Osteoblast (primary cell): ENCODE results near the gene TSEN34. TPM values are rescaled to one million over a fixed set of nuclear protein-coding genes. Genes with fewer than 3 reads are reported as not detected.
"Not testable (repeated sequence)": the region's sequence is repeated elsewhere in the genome, so short reads cannot be mapped to it uniquely, and the experiment has no call there.

Source experiments
- DNase-seq: peaks from one replicate; pipeline ENCODE4 v3.0.0; 2011; ENCODE audit warnings: low spot score, mixed read lengths; ENCODE audit not compliant: insufficient read length; ENCODE audit errors: missing footprints
- H2AFZ ChIP-seq: 2 replicates; pipeline ENCODE4 v1.6.0; 2011; ENCODE audit warnings: mild to moderate bottlenecking, low read length
- H3K27ac ChIP-seq: 2 replicates; pipeline ENCODE4 v1.5.1; 2011; ENCODE audit warnings: mild to moderate bottlenecking, low read depth, low read length, moderate library complexity
- H3K27me3 ChIP-seq: 2 replicates; pipeline ENCODE4 v1.6.0; 2012; ENCODE audit warnings: mild to moderate bottlenecking, control low read depth, inconsistent platforms, low read length, moderate library complexity; ENCODE audit not compliant: insufficient read depth
- H3K36me3 ChIP-seq: 2 replicates; pipeline ENCODE4 v1.5.1; 2011; ENCODE audit warnings: mild to moderate bottlenecking, low read length, control low read depth, moderate library complexity; ENCODE audit not compliant: insufficient read depth
- H3K4me1 ChIP-seq: 2 replicates; pipeline ENCODE4 v1.5.1; 2011; ENCODE audit warnings: mild to moderate bottlenecking, low read length, control low read depth, moderate library complexity; ENCODE audit not compliant: insufficient read depth
- H3K4me2 ChIP-seq: 2 replicates; pipeline ENCODE4 v1.6.0; 2011; ENCODE audit warnings: mild to moderate bottlenecking, low read length; ENCODE audit not compliant: insufficient read depth
- H3K4me3 ChIP-seq: fragments of 200-600 bp; sonication (generic); 3 replicates; pipeline ENCODE4 v1.5.1; 2012; ENCODE audit warnings: mild to moderate bottlenecking, low read length, inconsistent platforms; ENCODE audit not compliant: insufficient read depth
- H3K79me2 ChIP-seq: 2 replicates; pipeline ENCODE4 v1.6.0; 2012; ENCODE audit warnings: mild to moderate bottlenecking, low read length, control low read depth, inconsistent platforms; ENCODE audit not compliant: insufficient read depth
- H3K9me3 ChIP-seq: 2 replicates; pipeline ENCODE4 v1.5.1; 2011; ENCODE audit warnings: low read depth, low read length, control low read depth
- H4K20me1 ChIP-seq: 2 replicates; pipeline ENCODE4 v1.6.0; 2012; ENCODE audit warnings: mild to moderate bottlenecking, low read length, control low read depth; ENCODE audit not compliant: insufficient read depth
- total RNA-seq: library from RNA; depleted of rRNA; stranded (reverse); fragments of >200 nt; gene quantifications from 2 replicates; pipeline ENCODE4 v1.2.3, GENCODE V29; 2012

Gene TSEN34
- total RNA-seq, 1 donor, result 73.1 TPM

DNA sequence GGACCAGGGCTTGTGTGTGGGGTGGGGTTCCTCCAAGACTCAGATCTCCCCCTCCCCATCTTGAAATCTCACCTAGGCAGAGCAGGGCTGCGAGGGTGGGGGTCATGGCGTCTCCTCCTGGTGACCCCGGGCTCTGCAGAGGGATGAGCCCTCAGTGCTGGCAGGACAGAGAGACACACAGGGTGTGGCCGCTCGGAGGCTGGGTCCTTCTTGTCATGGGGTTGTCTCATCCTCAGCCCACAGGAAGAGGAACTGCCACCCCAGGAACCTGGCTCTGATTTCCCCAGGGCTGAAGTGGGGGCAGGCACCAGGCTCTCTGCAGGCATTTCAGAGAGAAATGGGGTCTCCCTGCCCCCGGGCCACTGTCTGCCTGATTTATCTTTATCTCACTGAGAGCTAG, 51.5 kb downstream of the TSEN34 start, which contains the start of gene LILRA6:
LILRA6 (minus strand) TSS at position 145 of the 400 bp plus-strand sequence.
- not testable (repeated sequence) for H2AFZ ChIP-seq, H3K27me3 ChIP-seq

GRCh38 chr19:54243809-54244208, 52.7 kb downstream of the TSEN34 start:
- not testable (repeated sequence) for H3K4me2 ChIP-seq, H3K36me3 ChIP-seq, H4K20me1 ChIP-seq, H3K4me3 ChIP-seq, H3K9me3 ChIP-seq, DNase-seq, H3K79me2 ChIP-seq, H3K27me3 ChIP-seq, H3K27ac ChIP-seq, H3K4me1 ChIP-seq, H2AFZ ChIP-seq

More for the DNA sequence above, 51.5 kb downstream of the TSEN34 start, which contains the start of gene LILRA6:
- DNase-seq, H4K20me1 ChIP-seq, H3K4me2 ChIP-seq, H3K4me1 ChIP-seq, H3K9me3 ChIP-seq, H3K4me3 ChIP-seq, H3K27ac ChIP-seq, H3K36me3 ChIP-seq, H3K79me2 ChIP-seq: not testable (repeated sequence)

Other genes with a start within 250 kb of the TSEN34 start
- gene CACNG8, start 228.4 kb upstream of the TSEN34 start, total RNA-seq, result not detected in 2 replicates
- 0.36 TPM in 1 of 2 replicates, not detected in the other for gene CACNG6, start 199.7 kb upstream of the TSEN34 start, total RNA-seq
- not detected in 2 replicates for gene VSTM1, start 127.4 kb upstream of the TSEN34 start, total RNA-seq
- not detected in 2 replicates for gene TARM1, start 109.9 kb upstream of the TSEN34 start, total RNA-seq
- gene OSCAR, start 90.5 kb upstream of the TSEN34 start, total RNA-seq, result 0.36 and 0.59 TPM in 2 replicates
- 6.8 and 8.3 TPM in 2 replicates for gene NDUFA3, start 88.5 kb upstream of the TSEN34 start, total RNA-seq
- 17.4 TPM in 2 replicates for gene TFPT, start 75.7 kb upstream of the TSEN34 start, total RNA-seq
- gene PRPF31, start 75.6 kb upstream of the TSEN34 start, total RNA-seq, result 42.1 and 46.7 TPM in 2 replicates
- gene CNOT3, start 53.5 kb upstream of the TSEN34 start, total RNA-seq, result 6.2 TPM in 2 replicates
- gene LENG1, start 31.6 kb upstream of the TSEN34 start, total RNA-seq, result 4.7 and 5.3 TPM in 2 replicates
- gene TMC4, start 18.1 kb upstream of the TSEN34 start, total RNA-seq, result 0.29 and 0.72 TPM in 2 replicates
- 26.1 and 30.1 TPM in 2 replicates for gene MBOAT7, start 1.7 kb upstream of the TSEN34 start, total RNA-seq
- gene RPS9, start 9.6 kb downstream of the TSEN34 start, total RNA-seq, result 1,229 and 1,336 TPM in 2 replicates
- not detected in 2 replicates for gene LILRB3, start 31.7 kb downstream of the TSEN34 start, total RNA-seq
- gene LILRA6, start 51.5 kb downstream of the TSEN34 start, total RNA-seq, result not detected in 2 replicates
- not detected in 2 replicates for gene LILRB5, start 66.0 kb downstream of the TSEN34 start, total RNA-seq
- not detected in 2 replicates for gene LILRB2, start 89.8 kb downstream of the TSEN34 start, total RNA-seq
- 0.36 TPM in 1 of 2 replicates, not detected in the other for gene LILRA5, start 121.9 kb downstream of the TSEN34 start, total RNA-seq
- gene LILRA4, start 147.9 kb downstream of the TSEN34 start, total RNA-seq, result not detected in 2 replicates
- gene LAIR1, start 173.6 kb downstream of the TSEN34 start, total RNA-seq, result 0.29 and 0.36 TPM in 2 replicates
- not detected in 2 replicates for gene TTYH1, start 224.2 kb downstream of the TSEN34 start, total RNA-seq